ENCODE data around the gene IRX6. TPM values are rescaled to one million over a fixed set of nuclear protein-coding genes. Genes with fewer than 3 reads are reported as not detected.

The IRX6 gene
- total RNA-seq, 1 experiment from 2014 or later = not detected

GRCh38 chr16:55367301-55367811, 43.4 kb downstream of the IRX6 start:
- no peak for DNase-seq (ENCODE audit: low spot score)

DNA sequence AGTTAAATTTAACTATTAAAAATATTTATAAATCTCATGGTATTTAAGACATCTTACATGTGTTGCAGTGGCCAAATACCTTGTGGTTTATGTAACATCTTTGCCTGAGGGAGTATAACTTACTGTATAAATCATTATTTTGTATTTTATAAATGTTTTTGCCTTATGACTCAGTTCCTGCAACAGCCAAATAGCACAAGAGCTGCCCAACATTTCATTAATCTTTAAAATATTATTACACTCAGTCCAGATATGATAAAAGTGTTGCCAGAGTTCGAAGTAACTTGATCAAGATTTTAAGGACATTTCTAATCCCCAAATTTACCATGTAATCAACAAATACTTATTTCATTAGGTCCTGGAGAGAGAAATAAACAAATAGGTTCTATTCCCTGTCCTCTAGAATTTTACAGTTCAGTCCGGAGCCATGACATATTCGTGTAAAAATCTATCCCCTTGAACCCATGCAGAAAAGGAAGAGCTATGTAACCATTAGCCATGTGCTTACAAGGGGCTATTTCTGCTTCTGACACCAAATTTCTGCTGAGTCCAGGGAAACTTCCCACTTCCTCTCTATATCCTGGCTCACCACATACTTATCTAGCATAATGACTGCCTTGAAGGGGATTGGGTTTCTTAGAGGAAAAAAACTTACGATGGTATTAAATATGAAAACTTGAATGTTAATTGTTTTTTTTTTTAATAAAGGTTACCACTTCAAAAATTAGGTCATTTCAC, 44.0 kb downstream of the IRX6 start:
- DNase-seq (ENCODE audit: low spot score) = peak; percentile 15

DNA sequence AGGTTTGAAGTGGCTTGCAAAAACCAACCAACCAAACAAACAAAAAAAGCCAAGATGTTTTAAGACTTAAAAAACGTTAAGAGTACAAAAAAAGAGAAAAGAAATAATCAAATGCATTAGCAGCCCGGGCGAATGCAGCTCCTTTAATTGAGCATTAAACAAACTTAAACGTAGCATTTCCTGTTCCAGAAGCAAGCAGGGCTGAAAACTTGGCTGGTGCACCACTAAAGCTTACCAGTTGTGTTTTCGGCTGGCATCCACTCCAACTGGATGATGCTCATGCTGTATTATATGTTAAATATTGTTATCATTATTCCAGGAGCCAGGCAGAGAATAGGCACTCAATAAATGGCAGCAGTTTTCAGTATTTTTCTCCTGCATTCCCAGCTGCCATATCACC, 45.1 kb downstream of the IRX6 start:
- no peak for DNase-seq (ENCODE audit: low spot score)

GRCh38 chr16:55370762-55371482, 46.9 kb downstream of the IRX6 start:
- peak; percentile 39 for DNase-seq (ENCODE audit: low spot score)

DNA sequence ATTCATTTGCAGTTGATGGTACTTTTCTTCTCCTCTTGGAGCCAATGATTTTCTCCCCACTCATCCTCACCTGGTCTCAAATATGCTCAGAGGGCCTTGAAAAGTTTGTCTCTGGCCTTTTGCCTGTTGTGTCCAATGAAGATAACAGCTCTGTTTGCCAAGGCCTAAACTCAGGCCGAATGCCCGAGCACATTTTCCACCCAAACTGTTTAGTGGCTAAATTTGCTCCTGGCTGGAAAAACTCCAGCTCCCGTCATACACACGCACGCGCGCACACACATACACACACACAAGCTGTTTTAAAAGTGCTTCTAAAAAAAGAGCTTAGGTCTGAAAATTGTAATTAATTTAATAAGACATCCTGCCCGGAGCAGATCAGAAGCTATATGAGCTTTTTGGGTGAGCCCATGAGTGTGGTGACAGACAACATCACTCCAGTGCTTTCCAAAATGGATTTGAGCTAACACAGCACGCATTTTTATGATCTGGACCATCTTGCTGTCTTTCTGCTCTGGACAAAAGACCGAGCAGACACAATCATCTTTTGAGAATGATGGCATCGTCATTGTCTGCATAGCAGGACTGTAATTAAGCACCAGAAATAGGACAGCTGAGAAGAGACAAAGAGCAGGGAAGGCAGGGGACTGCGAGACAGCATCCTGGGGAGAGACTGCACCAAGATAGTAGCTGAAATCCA, 48.9 kb downstream of the IRX6 start:
- no peak for DNase-seq (ENCODE audit: low spot score)

- no peak for DNase-seq (ENCODE audit: low spot score)
Measured at GRCh38 chr16:55373489-55373832, 49.5 kb downstream of the IRX6 start.

DNA sequence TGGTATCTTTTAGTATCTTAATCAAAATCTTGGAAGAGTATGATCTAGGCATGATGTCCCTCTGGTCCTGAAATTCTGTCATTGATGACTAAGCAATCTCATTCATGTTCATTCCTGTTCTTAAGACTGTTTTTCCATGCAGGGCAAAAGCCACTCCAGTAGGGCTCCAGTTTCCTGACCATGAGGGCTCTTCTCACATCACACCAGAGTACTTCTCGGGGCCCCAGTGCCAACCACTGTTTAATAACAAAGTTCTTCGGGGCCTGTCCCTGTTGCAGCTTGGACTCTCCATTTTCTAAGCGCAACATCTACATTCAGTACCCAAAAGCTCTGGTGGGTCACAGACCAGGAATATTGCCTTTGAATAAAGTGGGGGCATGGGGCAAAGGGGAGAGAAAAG, 52.0 kb downstream of the IRX6 start:
- no peak for DNase-seq (ENCODE audit: low spot score)

DNA sequence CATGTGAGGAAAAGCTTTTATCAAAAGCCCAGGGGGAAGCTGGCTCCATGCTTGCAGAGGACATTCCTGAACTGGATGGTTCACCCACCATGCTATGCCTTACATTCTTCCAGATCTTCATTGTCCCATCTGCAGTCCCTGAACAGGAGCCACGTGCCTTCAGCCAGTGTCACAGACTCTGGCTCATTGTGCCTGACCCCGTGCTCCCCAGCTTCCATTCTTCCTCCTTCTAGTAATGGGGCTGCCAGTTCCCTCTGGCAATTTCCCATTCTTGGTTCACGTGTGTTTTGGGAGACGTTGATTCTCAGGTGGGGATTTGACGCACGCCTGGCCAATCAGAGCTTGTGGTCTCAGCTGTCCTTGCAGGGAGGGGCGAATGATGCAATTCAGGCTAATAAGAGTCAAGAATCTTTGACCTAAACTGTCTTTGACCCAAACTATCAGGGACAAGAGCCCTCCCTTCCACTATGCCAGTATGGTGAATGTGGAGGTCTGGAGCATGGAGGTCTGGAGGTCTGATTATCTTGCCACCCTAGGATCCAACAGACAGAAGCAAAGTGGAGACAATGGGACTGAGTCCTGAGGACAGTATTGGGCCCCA, 52.7 kb downstream of the IRX6 start:
- DNase-seq (ENCODE audit: low spot score) = no peak

DNA sequence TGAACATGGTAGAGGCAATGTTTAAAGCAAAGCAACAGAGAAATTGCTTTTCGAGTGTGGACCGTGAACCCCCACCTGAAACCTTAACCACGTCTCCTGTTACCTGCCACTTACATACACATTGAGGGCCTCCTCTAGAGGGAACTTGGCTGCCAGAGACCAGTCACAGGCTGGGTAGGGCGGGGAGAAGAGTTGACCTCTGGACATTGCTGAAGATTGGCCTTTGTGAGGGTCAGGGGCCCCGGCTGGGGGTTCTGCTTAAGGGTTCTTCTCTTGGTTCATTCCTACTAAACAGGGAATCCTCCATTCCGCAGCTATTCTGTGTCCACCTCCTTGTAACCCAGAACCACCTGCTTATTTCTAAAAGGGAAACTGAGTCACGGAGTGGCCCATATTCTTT, 53.8 kb downstream of the IRX6 start:
- no peak for DNase-seq (ENCODE audit: low spot score)

- DNase-seq (ENCODE audit: low spot score) = no peak
Measured at GRCh38 chr16:55378616-55379015, 54.6 kb downstream of the IRX6 start.

DNA sequence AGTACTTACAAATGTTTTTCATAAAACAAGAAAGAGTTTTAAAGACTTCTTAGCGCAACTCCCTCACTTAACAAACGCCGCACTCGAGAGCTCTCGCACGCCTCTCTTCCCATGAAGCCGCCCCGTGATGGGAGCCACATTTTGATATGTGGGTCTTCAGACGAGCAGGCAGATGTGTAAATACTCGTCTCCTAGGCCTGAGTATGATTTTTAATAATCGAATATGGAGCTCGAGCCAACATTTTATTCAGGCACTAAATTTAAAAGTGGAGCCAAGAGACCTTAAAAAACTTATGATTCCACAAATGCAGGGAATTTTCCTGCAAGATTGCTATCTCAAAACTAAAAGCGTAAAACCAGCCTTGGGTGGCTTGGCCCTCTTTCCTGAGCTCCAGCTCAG, 55.4 kb downstream of the IRX6 start:
- DNase-seq (ENCODE audit: low spot score) = no peak

GRCh38 chr16:55379876-55380390, 55.9 kb downstream of the IRX6 start:
- DNase-seq (ENCODE audit: low spot score) = no peak

Other genes with a start within 250 kb of the IRX6 start
- 278 and 283 TPM in 2 replicates for gene MMP2, start 155.0 kb downstream of the IRX6 start, total RNA-seq (2014; rRNA removed; shearing (Covaris generic))
- 10.0 and 11.7 TPM in 2 replicates for gene LPCAT2, start 184.9 kb downstream of the IRX6 start, total RNA-seq (2014; rRNA removed; shearing (Covaris generic))
- gene CAPNS2, start 242.5 kb downstream of the IRX6 start, total RNA-seq (2014; rRNA removed; shearing (Covaris generic)) = not detected in 2 replicates

All from H4 (cell line).